ENCODE measurements around the gene STEEP1. TPM values are rescaled to one million over a fixed set of nuclear protein-coding genes. Genes with fewer than 3 reads are reported as not detected.
"Not testable (repeated sequence)": the region's sequence is repeated elsewhere in the genome, so short reads cannot be mapped to it uniquely, and the experiment has no call there.

Gene STEEP1
- total RNA-seq, 1 experiment from 2014 or later, result 87.6 TPM

DNA sequence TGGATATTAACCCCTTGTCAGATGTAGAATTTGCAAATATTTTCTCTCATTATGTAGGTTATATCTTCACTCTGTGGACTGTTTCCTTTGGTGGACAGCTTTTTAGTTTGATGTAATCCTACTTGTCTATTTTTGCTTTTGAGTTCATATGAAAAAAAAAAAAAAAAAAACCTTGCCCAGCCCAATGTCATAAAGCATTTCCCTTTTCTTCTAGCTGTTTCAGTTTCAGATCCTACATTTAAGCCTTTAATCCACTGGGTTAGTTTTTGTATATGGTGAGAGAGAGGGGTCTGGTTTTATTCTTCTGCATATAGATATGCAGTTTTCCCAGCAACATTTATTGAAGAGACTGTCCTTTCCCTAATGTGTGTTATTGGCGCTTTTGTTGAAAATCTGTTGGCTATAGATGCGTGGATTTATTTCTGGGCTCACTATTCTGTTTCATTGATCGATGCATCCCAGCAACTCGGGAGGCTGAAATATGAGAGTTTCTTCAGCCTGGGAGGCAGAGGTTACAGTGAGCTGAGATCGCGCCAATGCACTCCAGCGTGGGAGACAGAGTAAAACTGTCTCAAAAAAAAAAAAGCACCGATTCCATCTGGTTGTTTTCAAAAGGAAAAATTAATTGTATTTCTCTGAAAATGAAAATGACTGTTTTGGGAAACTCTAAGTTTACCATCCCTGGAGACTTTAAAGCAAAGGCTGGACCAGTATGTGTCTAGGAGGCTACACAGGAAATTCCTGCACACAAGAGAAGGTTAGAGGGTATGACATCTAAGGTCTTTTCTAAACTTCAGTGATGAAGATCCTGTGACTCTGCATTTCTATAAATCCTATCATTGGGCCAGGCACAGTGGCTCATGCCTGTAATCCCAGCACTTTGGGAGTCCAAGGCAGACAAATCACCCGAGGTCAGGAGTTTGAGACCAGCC, 35.6 kb downstream of the STEEP1 start:
- DNase-seq (ENCODE audit: low read depth), result no peak

DNA sequence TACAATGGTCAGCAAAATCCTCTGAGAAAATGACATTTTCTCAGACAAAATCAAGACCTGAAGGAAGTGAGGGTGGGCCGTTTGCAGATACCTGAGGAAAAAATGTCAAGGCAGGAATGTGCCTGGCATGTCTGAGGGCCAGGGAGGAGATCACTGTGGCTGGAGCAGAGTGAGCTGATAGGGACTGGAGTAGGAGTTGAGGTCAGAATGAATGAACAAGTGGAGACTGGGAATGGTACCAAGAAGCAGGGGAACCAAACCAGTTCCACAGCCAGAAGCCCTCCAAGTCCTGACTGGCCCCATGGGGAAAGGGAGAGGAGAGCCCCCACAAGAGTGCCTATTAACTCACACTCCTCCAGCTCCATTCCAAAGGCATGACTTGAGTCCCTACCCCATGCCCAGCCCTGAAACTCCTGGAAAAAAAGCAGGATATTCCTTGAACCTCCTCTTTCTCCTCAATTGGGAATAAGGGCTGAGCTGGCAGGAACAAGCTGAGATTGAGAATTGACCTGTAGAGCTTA, 41.5 kb downstream of the STEEP1 start:
- DNase-seq (ENCODE audit: low read depth), result no peak

DNA sequence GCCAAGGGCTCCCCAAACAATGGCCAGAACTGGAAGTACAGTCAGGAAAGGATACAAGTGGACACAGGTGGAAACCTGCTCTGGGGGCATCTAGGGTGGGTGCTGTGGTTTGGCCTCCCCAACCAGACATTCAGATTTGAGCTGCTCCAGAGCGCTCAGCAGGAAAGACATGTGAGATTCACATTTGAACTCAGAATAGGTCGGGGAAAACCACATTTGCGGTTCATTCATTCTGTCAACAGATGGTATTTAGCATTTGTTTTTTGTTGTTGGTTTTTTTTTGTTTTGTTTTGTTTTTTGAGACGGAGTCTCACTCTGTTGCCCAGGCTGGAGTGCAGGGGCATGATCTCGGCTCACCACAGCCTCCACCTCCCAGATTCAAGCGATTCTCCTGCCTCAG, 44.0 kb downstream of the STEEP1 start:
- no peak for DNase-seq (ENCODE audit: low read depth)

DNA sequence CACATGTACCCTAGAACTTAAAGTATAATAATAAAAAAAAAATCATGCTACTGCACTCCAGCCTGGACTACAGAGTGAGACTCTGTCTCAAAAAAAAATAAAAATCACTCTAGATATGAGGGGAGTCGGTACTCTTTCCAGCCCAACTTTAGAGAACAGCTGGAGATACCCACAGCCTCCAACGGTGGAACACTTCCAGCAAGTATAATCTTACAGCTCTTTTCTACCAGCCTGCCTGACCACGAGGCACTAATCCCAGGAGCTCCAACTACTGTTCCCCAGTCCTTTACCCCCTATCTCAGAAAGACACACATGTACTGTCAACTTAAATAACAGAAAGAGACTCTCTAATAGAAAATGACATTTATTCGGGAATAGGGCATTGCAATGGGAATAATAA, 46.8 kb downstream of the STEEP1 start:
- no peak for DNase-seq (ENCODE audit: low read depth)

DNA sequence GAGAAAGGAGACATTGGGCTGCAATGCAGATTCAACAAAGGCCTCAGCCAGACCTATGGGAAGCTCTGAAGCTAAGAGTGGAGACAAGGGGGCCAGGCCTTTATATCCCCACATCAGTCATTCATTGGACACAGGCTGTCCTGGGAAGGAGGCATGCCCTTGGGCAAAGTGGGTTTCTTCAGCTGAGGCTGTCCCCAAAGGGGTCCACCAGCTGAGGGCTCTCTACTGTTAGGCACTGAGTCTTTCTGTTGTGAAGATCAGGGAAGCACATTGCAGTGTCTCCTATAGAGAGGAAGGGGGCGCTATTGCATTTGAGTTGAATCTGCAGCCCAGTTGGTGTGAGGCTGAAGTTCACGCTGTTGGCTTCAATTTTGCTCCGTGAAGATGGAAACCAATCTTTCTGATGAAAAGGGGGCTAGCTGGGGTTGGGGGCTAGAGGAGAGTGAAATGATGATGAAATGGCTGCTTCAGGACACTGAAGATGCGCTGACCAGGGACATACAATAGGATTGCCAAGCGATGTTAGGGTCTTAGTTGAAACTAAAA, 49.0 kb downstream of the STEEP1 start:
- peak; percentile 71 for DNase-seq (ENCODE audit: low read depth)

DNA sequence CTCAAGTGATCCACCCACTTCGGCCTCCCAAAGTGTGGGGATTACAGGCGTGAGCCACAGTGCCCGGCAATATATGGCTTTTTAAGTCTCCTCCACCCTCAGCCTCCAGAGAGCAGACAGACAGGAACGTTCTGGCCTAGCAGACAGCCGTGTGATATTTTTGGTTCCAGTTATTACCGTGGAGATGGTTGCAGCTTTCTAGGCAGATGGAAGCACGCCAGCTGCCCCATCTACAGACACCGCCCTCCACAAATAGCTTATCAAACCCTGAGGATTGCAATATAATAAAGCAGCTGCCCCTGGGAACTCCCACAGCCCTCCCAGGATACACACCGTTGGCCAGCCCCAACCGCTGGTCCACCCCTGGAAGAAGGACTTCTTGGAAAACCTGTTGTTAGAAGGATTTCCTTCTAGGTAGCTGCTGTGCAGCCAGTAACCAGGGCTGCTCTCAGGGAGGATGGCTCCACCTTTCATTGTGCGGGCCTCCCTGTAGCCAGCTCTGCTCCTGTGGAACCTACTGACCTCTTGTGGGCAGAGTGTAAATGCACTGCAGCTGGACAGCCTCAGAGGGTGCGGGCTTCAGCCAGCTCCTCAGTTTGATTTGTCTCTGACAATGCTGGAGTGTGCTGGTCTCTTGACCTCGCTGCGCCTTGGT, 52.9 kb downstream of the STEEP1 start:
- DNase-seq (ENCODE audit: low read depth), result peak; percentile 85

DNA sequence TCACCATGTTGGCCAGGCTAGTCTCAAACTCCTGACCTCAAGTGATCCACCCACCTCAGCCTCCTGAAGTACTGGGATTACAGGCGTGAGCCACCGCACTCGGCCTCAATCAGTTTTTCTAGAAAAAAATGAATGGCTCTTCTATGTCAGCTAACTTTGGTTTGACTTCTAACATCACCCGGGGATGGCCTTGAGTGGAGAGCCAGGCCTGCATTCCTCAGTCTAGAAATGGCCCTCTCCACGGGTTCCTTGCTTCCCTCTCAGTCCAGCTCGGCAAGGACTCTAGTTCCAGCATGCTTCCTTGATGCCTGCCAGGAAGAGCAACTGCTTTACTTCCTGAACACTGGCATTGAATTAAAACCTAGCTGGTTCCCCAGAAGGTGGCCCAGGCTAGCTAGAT, 58.0 kb downstream of the STEEP1 start:
- no peak for DNase-seq (ENCODE audit: low read depth)

DNA sequence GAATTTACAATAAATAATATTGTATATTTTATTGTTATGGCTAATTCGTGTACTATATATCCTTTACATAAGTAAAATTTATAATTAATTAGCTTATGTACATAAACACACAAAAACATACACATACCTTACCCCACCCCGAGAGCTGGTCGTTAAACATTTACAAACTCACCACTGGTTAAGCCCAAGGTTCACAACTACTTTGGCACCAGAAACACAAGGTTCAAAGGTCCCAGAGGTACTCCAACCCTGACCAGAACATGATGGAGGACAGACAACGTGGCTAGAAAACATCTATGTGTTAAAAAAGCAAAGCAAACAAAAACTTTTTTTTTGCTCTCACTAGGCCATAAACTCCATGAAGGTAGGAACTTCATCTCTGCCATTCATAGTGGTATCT, 59.3 kb downstream of the STEEP1 start:
- DNase-seq (ENCODE audit: low read depth), result no peak

DNA sequence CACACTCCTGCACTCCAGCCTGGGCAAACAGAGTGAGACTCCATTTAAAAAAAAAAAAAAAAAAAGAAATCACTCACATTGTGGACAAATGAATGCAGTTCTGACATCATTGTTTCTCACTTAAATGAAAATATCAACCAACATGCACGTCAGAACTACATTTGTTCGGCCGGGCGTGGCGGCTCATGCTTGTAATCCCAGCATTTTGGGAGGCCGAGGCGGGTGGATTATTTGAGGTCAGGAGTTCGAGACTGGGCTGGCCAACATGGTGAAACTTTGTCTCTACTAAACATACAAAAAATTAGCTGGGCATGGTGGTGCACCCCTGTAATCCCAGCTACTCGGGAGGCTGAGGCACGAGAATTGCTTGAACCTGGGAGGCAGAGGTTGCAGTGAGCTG, 60.1 kb downstream of the STEEP1 start:
- not testable (repeated sequence) for DNase-seq (ENCODE audit: low read depth)

DNA sequence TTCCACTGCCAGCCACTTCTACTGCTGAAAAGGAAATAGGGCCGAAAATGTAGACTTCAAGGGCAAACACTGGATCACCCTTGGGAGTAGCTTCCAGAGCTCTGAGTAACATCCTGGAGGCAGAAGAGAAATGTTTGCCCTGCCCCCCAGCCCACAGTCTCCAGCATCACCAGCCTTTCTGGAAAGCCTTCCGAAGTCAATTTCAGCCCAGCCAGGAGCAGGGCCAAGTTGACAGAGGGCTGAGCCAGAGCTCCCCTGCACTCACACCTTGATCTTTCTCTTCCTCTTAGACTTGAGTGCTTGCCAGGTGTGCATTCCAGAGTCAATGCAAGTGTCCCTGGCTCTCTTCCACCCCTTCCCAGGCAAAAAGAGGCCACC, 61.7 kb downstream of the STEEP1 start:
- peak; percentile 95 for DNase-seq (ENCODE audit: low read depth)

DNA sequence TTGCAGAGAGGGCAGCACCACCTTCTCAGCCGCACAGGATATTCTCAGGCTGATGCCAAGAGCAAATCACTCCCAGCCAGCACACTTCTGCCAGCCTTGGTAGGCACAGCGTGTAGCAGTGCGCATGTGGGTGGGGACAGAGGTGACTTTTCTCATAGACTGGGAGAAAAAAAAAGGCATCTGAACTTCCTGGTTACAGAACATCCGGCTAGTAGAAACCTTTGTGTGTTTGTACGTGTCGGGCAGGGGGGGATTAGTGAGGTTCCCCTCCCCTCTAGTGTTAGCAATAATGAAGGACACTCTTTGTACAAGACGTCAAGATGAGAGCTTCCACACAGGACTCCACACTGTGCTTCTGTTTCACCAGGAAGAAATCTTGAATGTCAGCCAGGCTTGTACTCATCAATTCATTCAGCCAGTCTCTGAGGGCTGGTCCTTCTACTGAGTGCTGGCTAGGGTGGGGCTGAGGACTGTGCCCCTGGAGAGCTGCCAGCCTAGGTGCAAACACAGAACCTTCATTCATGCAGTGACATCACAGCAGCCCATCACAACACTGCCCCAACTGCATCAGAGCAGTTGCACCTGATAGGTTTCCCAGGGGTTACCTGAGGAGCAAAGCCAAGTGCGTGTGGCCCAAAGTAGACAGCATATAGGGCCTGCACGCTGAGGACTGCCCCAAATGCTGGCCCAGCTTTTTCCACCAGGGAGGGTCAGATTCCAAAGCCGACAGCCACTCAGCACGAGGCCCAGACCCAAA, 62.3 kb downstream of the STEEP1 start:
- peak; percentile 69 for DNase-seq (ENCODE audit: low read depth)

DNA sequence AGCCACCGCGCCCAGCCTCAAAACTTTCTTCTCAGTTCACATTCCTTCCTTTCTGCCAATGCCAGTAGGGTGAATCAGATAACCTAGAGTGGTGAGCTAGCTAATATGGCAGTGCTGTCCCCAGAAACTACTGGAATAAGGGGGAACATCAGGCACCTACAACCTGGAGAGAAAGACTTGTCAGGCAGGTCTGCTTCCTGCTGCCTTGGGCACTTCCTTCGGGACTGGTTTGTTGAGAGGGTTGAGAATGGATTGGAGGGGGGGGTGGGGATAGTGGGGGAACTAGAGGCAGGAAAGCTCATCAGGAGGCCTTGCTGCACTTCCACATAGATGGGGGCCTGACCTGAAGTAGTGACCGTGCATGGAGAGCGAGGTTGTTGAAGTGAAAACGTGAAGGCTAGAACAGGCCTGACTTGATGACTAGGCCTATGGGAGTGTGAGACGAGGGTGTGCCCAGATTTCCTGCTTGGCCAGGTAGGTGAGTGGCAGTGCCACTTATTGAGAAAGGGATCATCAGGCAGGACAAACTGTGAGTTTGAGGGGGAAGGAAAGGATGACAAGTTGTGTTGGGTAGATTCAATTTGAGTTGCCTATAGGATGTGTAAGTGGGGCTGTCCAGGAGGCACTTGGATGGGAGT, 63.6 kb downstream of the STEEP1 start:
- DNase-seq (ENCODE audit: low read depth), result peak; percentile 50

DNA sequence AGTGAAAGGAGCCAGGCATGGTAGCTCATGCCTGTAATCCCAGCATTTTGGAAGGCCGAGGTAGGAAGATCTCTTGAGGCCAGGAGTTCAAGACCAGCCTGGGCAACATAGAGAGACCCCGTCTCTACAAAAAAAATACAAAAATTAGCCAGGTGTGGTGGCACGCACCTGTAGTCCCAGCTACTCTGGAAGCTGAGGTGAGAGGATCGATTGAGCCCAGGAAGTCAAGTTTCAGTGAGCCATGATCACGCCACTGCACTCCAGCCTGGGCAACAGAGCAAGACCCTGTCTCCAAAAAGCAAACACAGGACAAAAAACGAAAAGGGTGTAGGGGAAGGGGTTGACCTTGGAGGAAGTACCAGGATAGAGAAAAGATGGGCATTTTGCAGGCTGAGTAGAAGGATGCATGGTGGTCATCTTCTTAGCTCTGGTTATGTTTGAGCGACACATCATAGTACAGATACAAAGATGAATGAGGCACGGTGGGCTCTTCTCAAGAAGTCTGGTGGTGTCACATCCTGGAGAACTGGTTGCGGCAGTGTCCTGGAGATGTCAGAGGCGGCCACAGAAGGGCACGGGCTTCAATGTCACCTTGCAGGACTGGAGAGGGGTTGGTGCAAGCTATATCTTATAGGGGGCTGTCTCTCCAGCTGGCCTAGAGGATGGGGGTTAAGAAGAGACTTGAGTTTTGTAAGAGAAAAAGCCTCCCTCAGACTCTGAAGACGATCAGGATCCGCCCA, 65.0 kb downstream of the STEEP1 start:
- no peak for DNase-seq (ENCODE audit: low read depth)

DNA sequence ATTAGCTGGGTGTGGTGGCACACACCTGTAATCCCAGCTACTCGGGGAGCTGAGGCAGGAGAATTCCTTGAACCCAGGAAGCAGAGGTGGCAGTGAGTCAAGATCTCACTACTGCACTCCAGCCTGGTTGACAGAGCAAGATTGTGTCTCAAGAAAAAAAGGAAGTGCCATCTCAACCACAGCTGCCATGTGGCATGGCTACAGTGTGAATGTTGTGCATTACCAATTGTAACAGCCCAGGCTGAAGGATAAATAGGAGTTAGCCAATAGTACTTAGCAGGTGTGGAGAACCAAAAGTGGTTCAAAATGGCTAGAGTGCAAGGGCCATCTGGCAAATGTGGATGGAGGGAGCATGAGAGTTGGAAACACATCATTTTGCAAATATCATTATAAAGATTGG, 68.0 kb downstream of the STEEP1 start:
- DNase-seq (ENCODE audit: low read depth), result no peak

DNA sequence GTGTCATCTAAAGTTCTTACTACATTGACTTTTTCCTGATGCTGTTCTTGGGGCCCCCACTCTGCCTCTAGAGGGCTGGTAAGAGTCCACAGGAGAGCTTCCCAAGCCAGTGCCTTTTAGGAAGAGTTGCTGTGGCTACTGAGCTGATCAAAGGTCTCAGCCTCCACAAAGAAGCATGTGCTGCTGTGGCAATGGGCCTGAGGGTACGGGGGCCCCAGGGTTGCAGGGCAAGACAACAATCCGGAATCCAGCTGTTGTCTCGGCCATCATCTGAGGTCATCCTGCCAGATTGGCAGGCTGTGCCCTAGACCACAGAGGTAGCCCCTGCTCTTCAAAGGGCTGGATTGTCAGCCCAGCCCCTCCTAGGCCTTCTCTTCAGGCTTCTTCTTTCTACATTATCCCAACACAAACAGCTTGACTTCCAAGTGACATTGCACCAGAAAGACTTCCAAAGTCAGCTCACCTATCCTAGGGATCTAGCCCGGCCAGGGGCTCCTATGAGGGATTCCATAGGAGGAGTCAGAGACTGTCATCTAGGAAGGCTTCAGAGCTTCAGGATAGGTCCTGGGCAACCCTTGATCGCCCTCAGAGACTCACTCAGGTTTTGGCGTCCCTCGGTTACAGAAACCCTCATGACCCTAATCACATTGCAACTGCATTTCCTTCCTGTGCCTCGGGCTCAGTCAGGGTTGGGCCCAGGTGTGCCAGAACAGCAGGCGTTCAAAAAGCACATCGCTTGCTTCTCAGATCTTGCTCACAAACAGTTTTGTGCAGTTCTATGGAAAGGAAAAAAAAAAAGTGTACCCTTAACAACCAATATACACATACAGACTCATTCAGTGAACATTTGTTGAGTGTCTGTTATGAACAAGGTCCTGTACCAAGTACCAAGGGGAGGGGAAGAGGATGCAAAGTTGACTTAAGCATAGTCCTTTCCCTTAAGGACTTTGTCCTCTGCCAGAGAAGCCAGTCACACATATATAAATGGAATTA, 69.2 kb downstream of the STEEP1 start:
- DNase-seq (ENCODE audit: low read depth), result no peak

DNA sequence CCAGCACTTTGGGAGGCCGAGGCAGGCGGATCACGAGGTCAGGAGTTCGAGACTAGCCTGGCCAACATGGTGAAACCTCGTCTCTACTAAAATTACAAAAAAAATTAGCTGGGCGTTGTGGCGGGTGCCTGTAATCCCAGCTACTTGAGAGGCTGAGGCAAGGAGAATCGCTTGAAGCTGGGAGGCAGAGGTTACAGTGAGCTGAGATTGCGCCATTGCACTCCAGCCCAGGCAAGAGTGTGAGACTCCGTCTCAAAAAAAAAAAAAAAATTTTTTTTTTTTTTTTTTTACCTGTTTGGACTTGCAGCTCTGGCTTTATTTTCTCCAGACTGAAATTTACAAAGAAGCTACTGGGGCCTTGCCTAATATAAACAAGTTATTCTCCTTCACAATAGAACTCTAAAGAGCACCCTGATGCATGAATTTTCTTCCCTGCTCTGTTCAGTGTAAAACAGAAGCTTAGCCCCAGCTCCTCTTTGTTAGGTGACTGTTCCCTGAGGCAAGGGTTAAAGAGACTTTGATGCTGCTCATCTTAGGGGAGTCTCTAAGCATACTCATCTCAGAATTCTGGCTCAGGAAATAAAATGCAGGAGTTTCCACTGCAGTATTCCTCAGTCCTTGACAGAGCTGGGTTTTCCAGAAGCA, 71.2 kb downstream of the STEEP1 start:
- not testable (repeated sequence) for DNase-seq (ENCODE audit: low read depth)

DNA sequence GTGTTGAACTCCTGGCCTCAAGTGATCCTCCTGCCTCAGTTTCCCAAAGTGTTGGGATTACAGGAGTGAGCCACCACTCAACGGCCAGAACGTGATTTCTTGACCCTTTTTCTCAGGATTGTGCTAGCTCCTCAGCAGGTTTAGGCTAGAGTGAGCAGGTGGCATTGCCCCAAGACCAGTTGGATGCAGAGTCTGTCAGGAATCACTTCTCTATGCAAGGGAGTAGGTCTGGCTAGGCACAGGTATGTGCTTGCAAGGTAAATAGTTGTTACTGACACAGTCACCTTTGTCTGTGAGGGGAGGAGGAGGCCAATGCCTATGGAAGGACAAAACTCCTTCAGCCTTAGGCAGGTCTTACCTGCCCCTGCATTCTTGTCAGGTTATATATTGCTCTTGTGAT, 72.7 kb downstream of the STEEP1 start:
- DNase-seq (ENCODE audit: low read depth), result no peak

DNA sequence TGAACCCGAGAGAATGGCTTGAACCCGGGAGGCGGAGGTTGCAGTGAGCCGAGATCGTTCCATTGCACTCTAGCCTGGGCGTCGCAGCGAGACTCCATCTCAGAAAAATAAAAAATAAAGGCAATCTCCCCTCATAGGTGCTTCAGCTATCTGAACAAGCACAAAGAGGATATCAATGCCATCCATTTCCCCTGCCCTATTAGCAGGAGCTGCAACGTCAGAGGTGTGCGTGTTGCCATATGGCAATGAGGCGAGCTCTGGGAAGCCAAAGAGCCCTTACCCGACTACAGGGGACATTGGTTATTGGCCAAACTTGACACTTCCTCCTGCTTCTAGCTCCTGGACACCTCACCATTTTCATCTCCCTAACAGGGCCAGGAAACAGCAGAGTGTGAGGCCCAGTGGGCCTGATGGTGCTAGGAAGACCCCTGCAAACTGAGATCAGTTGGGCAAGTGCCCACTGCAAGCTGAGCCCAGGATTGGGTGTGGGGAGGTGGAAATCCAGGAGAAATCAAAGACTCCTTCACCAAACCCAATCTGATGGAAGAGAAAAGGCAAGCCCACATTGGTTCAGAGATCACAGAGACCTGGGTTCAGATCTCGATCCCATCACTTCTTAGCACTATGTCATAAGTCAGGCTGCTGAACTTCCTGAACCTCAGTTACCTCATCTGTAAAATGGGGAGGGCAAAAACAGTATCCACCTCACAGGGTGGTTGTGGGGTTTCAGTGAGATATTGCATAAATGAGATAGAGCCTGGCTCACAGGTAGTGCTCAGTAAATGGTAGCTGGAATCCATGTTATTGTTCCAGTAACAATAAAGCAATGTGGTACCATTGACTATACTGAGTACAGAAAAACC, 75.8 kb downstream of the STEEP1 start:
- no peak for DNase-seq (ENCODE audit: low read depth)

Data from M059J (cell line).